Keratinocyte (primary cell): ENCODE measurements around the gene ZNF467. TPM values are rescaled to one million over a fixed set of nuclear protein-coding genes. Genes with fewer than 3 reads are reported as not detected.

Experiments used
- DNase-seq: peaks from one replicate; pipeline ENCODE4 v3.0.0-alpha.2; 2011; ENCODE audit warnings: low read depth, missing footprints, low spot score
- FAIRE-seq: peaks from 2 replicates; lab custom pipeline; 2011; peaks lifted over from hg19 to GRCh38; lab: Jason Lieb, UNC
- H2AFZ ChIP-seq: 2 replicates; pipeline ENCODE4 v1.6.0; 2012; ENCODE audit warnings: low read length, control low read depth, inconsistent platforms; ENCODE audit not compliant: control insufficient read depth
- H3K27ac ChIP-seq: 2 replicates; pipeline ENCODE4 v1.5.1; 2011; ENCODE audit warnings: low read length; ENCODE audit not compliant: control insufficient read depth, insufficient read depth
- H3K27me3 ChIP-seq: 3 replicates; pipeline ENCODE4 v1.6.0; 2011; ENCODE audit warnings: low read length; ENCODE audit not compliant: control insufficient read depth, insufficient read depth; ENCODE audit errors: extremely low read depth
- H3K36me3 ChIP-seq, 2 experiments: 2 replicates in 1 of 2; 3 replicates in 1 of 2; pipeline ENCODE4 v1.5.1; 2011; ENCODE audit warnings: low read length in 2 of 2, mild to moderate bottlenecking in 1 of 2; ENCODE audit not compliant: control insufficient read depth in 2 of 2, insufficient read depth in 2 of 2; ENCODE audit errors: extremely low read depth in 1 of 2
- H3K4me1 ChIP-seq: 3 replicates; pipeline ENCODE4 v1.5.1; 2011; ENCODE audit warnings: low read length; ENCODE audit not compliant: control insufficient read depth, insufficient read depth; ENCODE audit errors: extremely low read depth
- H3K4me2 ChIP-seq: 3 replicates; pipeline ENCODE4 v1.6.0; 2011; ENCODE audit warnings: low read depth, low read length; ENCODE audit not compliant: control insufficient read depth, insufficient read depth; ENCODE audit errors: extremely low read depth
- H3K4me3 ChIP-seq, 3 experiments: fragments of 200-600 bp in 1 of 3; sonication (generic) in 1 of 3; 2 replicates in 2 of 3; 3 replicates in 1 of 3; pipeline ENCODE4 v1.5.1; 2011 to 2016; ENCODE audit warnings: low read length in 3 of 3, mild to moderate bottlenecking in 3 of 3, control low read depth in 2 of 3, inconsistent platforms in 1 of 3, low read depth in 1 of 3, mixed read lengths in 1 of 3, mixed run types in 1 of 3, moderate library complexity in 1 of 3; ENCODE audit not compliant: control insufficient read depth in 2 of 3, insufficient read depth in 2 of 3; ENCODE audit errors: extremely low read depth in 1 of 3
- H3K79me2 ChIP-seq: 2 replicates; pipeline ENCODE4 v1.6.0; 2012; ENCODE audit warnings: low read length; ENCODE audit not compliant: control insufficient read depth, insufficient read depth
- H3K9ac ChIP-seq: 3 replicates; pipeline ENCODE4 v1.6.0; 2011; ENCODE audit warnings: low read length; ENCODE audit not compliant: control insufficient read depth, insufficient read depth; ENCODE audit errors: extremely low read depth
- H3K9me1 ChIP-seq: 3 replicates; pipeline ENCODE4 v1.6.0; 2011; ENCODE audit warnings: low read length; ENCODE audit not compliant: control insufficient read depth, insufficient read depth; ENCODE audit errors: extremely low read depth
- H3K9me3 ChIP-seq: 2 replicates; pipeline ENCODE4 v1.5.1; 2012; ENCODE audit warnings: low read depth, low read length; ENCODE audit not compliant: control insufficient read depth
- H4K20me1 ChIP-seq: 3 replicates; pipeline ENCODE4 v1.6.0; 2011; ENCODE audit warnings: low read length; ENCODE audit not compliant: control insufficient read depth, insufficient read depth; ENCODE audit errors: extremely low read depth
- EZH2 ChIP-seq: IDR thresholded peaks from one replicate; pipeline ENCODE4 v1.6.1; 2012; ENCODE audit warnings: inconsistent platforms, mild to moderate bottlenecking, low read length, moderate library complexity
- dilution Hi-C: fragments of 300-500 bp; cut with MboI; formaldehyde crosslinking; loops from one replicate; pipeline ENCODE4 v1.7.0; 2020; ENCODE audit warnings: low sequenced_read_pairs; ENCODE audit not compliant: extremely low pct_ligation_motif_present
- polyA minus RNA-seq, 3 experiments: library from RNA; depleted of rRNA, polyadenylated mRNA; stranded (reverse); fragments of >200 nt; gene quantifications; 1 replicate in 1 of 3; 2 replicates in 1 of 3; 3 replicates in 1 of 3; pipeline ENCODE4 v1.2.3, GENCODE V29; 2011
- polyA plus RNA-seq, 5 experiments: library from polyadenylated mRNA; depleted of rRNA in 3 of 5; stranded (reverse) in 3 of 5; stranded (forward) in 1 of 5; unstranded in 1 of 5; fragments of >200 nt; gene quantifications; 1 replicate in 1 of 5; 2 replicates in 3 of 5; 3 replicates in 1 of 5; pipeline versions ENCODE4 v1.2.1 to v1.2.3, GENCODE V29; 2011 to 2012; ENCODE audit warnings: missing spikeins in 2 of 5, low read depth in 1 of 5, low replicate concordance in 1 of 5
- TF ChIP-seq, protein P1 (sequence below), 3 experiments: IDR thresholded peaks in 1 of 3; conservative IDR thresholded peaks in 1 of 3; optimal IDR thresholded peaks in 1 of 3; 2 replicates in 2 of 3; 3 replicates in 1 of 3; pipeline versions ENCODE3 to v1.5.1; 2011; ENCODE audit warnings: low read length in 3 of 3, mild to moderate bottlenecking in 3 of 3, moderate library complexity in 2 of 3, control low read depth in 1 of 3, inconsistent platforms in 1 of 3; ENCODE audit not compliant: insufficient read depth in 2 of 3; ENCODE audit errors: extremely low read depth in 1 of 3

ZNF467 gene, protein sequence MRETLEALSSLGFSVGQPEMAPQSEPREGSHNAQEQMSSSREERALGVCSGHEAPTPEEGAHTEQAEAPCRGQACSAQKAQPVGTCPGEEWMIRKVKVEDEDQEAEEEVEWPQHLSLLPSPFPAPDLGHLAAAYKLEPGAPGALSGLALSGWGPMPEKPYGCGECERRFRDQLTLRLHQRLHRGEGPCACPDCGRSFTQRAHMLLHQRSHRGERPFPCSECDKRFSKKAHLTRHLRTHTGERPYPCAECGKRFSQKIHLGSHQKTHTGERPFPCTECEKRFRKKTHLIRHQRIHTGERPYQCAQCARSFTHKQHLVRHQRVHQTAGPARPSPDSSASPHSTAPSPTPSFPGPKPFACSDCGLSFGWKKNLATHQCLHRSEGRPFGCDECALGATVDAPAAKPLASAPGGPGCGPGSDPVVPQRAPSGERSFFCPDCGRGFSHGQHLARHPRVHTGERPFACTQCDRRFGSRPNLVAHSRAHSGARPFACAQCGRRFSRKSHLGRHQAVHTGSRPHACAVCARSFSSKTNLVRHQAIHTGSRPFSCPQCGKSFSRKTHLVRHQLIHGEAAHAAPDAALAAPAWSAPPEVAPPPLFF
- polyA plus RNA-seq (0.31 to 0.93 TPM (median 0.52 TPM) in 3 replicates), polyA minus RNA-seq (0.23 to 0.33 TPM (median 0.26 TPM) in 3 replicates)
- 0.61 TPM for polyA plus RNA-seq (2011; ENCODE audit: low read depth)
- polyA plus RNA-seq (2011; cell fraction: cytosol; rRNA removed), result 0.57 and 1.2 TPM in 2 replicates
- polyA plus RNA-seq (2011; cell fraction: nucleus; rRNA removed), result 1.8 and 3.2 TPM in 2 replicates
- polyA plus RNA-seq (2012; ENCODE audit: low replicate concordance), result 1.0 and 3.0 TPM in 2 replicates
- polyA minus RNA-seq (2011; cell fraction: cytosol; rRNA and poly(A)+ RNA removed), result 2.5 TPM
- polyA minus RNA-seq (2011; cell fraction: nucleus; rRNA and poly(A)+ RNA removed), result 1.0 and 1.2 TPM in 2 replicates

- Histone ChIP-seq H3K9me3 (no peaks in the 10 kb centered on the region), H3K36me3 (no peaks in the 10 kb centered on the region), H3K9ac (no peak within 1 kb of the TSS), H3K4me3 (peak within 1 kb of the TSS; percentile 43 to 73 (median 67)), H3K79me2 (no peaks in the 10 kb centered on the region), H3K4me2 (peak within 1 kb of the TSS; percentile 60), H3K9me1 (no peaks in the 10 kb centered on the region), H4K20me1 (no peaks in the 10 kb centered on the region), H3K4me1 (no peaks in the 10 kb centered on the region), H2AFZ (no peak within 1 kb of the TSS), H3K27ac (no peak within 1 kb of the TSS), H3K27me3 (peaks cover 36% of the 10 kb centered on the region)
- DNase-seq (no peak), FAIRE-seq (no peak)
- dilution Hi-C loops, result no loop called here
- TF ChIP-seq, protein P1, sequence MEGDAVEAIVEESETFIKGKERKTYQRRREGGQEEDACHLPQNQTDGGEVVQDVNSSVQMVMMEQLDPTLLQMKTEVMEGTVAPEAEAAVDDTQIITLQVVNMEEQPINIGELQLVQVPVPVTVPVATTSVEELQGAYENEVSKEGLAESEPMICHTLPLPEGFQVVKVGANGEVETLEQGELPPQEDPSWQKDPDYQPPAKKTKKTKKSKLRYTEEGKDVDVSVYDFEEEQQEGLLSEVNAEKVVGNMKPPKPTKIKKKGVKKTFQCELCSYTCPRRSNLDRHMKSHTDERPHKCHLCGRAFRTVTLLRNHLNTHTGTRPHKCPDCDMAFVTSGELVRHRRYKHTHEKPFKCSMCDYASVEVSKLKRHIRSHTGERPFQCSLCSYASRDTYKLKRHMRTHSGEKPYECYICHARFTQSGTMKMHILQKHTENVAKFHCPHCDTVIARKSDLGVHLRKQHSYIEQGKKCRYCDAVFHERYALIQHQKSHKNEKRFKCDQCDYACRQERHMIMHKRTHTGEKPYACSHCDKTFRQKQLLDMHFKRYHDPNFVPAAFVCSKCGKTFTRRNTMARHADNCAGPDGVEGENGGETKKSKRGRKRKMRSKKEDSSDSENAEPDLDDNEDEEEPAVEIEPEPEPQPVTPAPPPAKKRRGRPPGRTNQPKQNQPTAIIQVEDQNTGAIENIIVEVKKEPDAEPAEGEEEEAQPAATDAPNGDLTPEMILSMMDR (optimal IDR thresholded peaks at IDR 0.05 in 1 of 3, IDR thresholded peaks at IDR 0.05 in 1 of 3, conservative IDR thresholded peaks at IDR 0.05 in 1 of 3; ENCODE audit: extremely low read depth in 1 of 3, insufficient read depth in 2 of 3, low read length in 3 of 3), result no peak
- no peak for TF ChIP-seq EZH2
These were observed at the start of gene ZNF467 for GRCh38 chr7:149773446-149774236. Gene ZNF467 (minus strand): TSS chr7:149773588. CDS start chr7:149771032, 2,556 bp downstream.

DNA sequence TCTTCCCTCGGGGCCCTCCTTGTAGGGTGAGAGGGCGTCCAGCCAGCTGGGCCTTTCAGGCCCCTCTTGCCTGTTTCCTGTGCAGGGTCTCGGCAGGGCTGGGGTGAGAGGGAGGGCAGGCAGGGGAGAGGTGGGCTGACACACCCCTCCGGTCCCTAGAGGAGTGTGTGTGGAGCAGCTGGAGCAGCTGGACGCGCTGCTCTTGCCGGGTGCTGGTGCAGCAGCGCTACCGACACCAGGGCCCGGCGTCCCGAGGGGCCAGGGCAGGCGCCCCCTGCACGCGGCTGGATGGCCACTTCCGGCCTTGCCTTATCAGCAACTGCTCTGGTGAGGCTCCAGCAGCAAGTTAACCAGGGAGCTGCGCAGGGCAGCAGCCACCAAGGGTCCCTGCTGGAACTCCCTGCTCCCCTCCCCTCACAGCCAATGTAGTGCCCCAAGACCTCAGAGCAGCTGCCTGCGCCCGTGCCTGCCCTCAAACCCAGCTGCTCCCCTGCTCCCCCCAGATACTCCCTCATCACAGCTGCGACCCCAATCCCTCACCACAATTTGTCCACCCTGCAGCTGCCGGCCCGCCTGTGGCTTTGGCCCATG lies 49.1 kb upstream of the ZNF467 start:
- dilution Hi-C loops, result no loop called here

More for the DNA sequence above, 49.1 kb upstream of the ZNF467 start:
- H3K9me3 ChIP-seq, result no peaks in the 10 kb centered on the region
- DNase-seq (no peak), FAIRE-seq (no peak)
- no peaks in the 10 kb centered on the region for H3K36me3 ChIP-seq
- no peaks in the 10 kb centered on the region for H3K9me1 ChIP-seq
- TF ChIP-seq, protein P1 (optimal IDR thresholded peaks at IDR 0.05 in 1 of 3, IDR thresholded peaks at IDR 0.05 in 1 of 3, conservative IDR thresholded peaks at IDR 0.05 in 1 of 3; ENCODE audit: extremely low read depth in 1 of 3, insufficient read depth in 2 of 3, low read length in 3 of 3), result no peak
- no peak for TF ChIP-seq EZH2
- H3K27ac ChIP-seq, result no peak overlapping the region
- no peak overlapping the region for H3K4me3 ChIP-seq
- no peak overlapping the region for H3K9ac ChIP-seq
- no peaks in the 10 kb centered on the region for H3K4me1 ChIP-seq
- H3K4me2 ChIP-seq, result no peak overlapping the region
- no peaks in the 10 kb centered on the region for H4K20me1 ChIP-seq
- H3K27me3 ChIP-seq, result peaks cover 18% of the 10 kb centered on the region
- H3K79me2 ChIP-seq, result no peaks in the 10 kb centered on the region
- no peak overlapping the region for H2AFZ ChIP-seq
